HEK293 (cell line): Measurements from ENCODE around the gene GHRH.

Source experiments
- CTCF ChIA-PET: fragments of 350-600 bp; formaldehyde crosslinking; extraction: SDS; loops from one replicate; lab custom pipeline; 2021; ENCODE audit warnings: antibody characterized with exemption; lab: Yijun Ruan, JAX
- POLR2A ChIA-PET: fragments of 300-600 bp; formaldehyde crosslinking; extraction: SDS; loops from one replicate; lab custom pipeline; 2020; ENCODE audit warnings: antibody characterized with exemption, inconsistent platforms; lab: Yijun Ruan, JAX
- H3K27ac ChIP-seq: fragments of 200-500 bp; sonication (Bioruptor generic); 2 replicates; pipeline ENCODE4 v1.5.1; 2014; ENCODE audit warnings: low read depth, low read length, control low read depth, inconsistent platforms; ENCODE audit errors: extremely low read depth
- H3K36me3 ChIP-seq, 2 experiments: fragments of 200-500 bp in 1 of 2; sonication (Bioruptor generic) in 1 of 2; 1 replicate in 1 of 2; 2 replicates in 1 of 2; pipeline ENCODE4 v1.5.1; 2014 to 2017; ENCODE audit warnings: inconsistent platforms in 2 of 2, low read length in 2 of 2; ENCODE audit not compliant: control insufficient read depth in 2 of 2, insufficient read depth in 1 of 2
- H3K4me1 ChIP-seq: fragments of 200-500 bp; sonication (Bioruptor generic); 2 replicates; pipeline ENCODE4 v1.5.1; 2014; ENCODE audit warnings: mild to moderate bottlenecking, low read length, inconsistent platforms; ENCODE audit not compliant: control insufficient read depth, insufficient read depth
- H3K4me3 ChIP-seq: 2 replicates; pipeline ENCODE4 v1.5.1; 2011; ENCODE audit warnings: low read depth, mild to moderate bottlenecking, control low read depth, low read length, moderate library complexity
- H3K9me3 ChIP-seq: fragments of 200-500 bp; sonication (Bioruptor generic); 2 replicates; pipeline ENCODE4 v1.5.1; 2014; ENCODE audit warnings: low read depth, low read length, inconsistent platforms; ENCODE audit not compliant: control insufficient read depth, insufficient read depth
- GFI1B ChIP-seq: fragments of 450-650 bp; formaldehyde crosslinking; IDR thresholded peaks from 2 replicates; pipeline ENCODE4 v1.5.1; 2016; ENCODE audit warnings: missing biosample characterization, missing genetic modification characterization
- GLIS1 ChIP-seq: fragments of 450-650 bp; formaldehyde crosslinking; IDR thresholded peaks from 2 replicates; pipeline ENCODE4 v1.5.1; 2016; ENCODE audit warnings: missing biosample characterization, missing genetic modification characterization
- KLF16 ChIP-seq: fragments of 450-650 bp; formaldehyde crosslinking; IDR thresholded peaks from 2 replicates; pipeline ENCODE4 v1.5.1; 2017; ENCODE audit warnings: missing biosample characterization, missing genetic modification characterization
- KLF7 ChIP-seq: fragments of 450-650 bp; formaldehyde crosslinking; IDR thresholded peaks from 2 replicates; pipeline ENCODE4 v1.5.1; 2016; ENCODE audit warnings: missing biosample characterization, missing genetic modification characterization, borderline replicate concordance
- SCRT1 ChIP-seq: fragments of 450-650 bp; formaldehyde crosslinking; IDR thresholded peaks from 2 replicates; pipeline ENCODE4 v1.5.1; 2016; ENCODE audit warnings: missing biosample characterization, missing genetic modification characterization, borderline replicate concordance
- SCRT2 ChIP-seq: fragments of 450-650 bp; formaldehyde crosslinking; IDR thresholded peaks from 2 replicates; pipeline ENCODE4 v1.5.1; 2016; ENCODE audit warnings: missing biosample characterization, missing genetic modification characterization
- YY1 ChIP-seq: fragments of 450-650 bp; formaldehyde crosslinking; IDR thresholded peaks from 2 replicates; pipeline ENCODE4 v1.5.1; 2018; ENCODE audit warnings: missing biosample characterization, missing genetic modification characterization
- ZBTB26 ChIP-seq: fragments of 450-650 bp; formaldehyde crosslinking; optimal IDR thresholded peaks from 2 replicates; pipeline ENCODE3; 2016; ENCODE audit warnings: missing biosample characterization, mild to moderate bottlenecking, missing genetic modification characterization
- ZNF112 ChIP-seq: fragments of 450-650 bp; formaldehyde crosslinking; IDR thresholded peaks from 2 replicates; pipeline ENCODE4 v1.5.0; 2017; ENCODE audit warnings: missing biosample characterization, missing genetic modification characterization
- ZNF155 ChIP-seq: fragments of 450-650 bp; formaldehyde crosslinking; IDR thresholded peaks from 2 replicates; pipeline ENCODE4 v1.5.1; 2016; ENCODE audit warnings: missing biosample characterization, missing genetic modification characterization
- ZNF175 ChIP-seq: fragments of 450-650 bp; formaldehyde crosslinking; IDR thresholded peaks from 2 replicates; pipeline ENCODE4 v1.5.1; 2016; ENCODE audit warnings: missing biosample characterization, missing genetic modification characterization
- ZNF394 ChIP-seq: fragments of 450-650 bp; formaldehyde crosslinking; IDR thresholded peaks from 2 replicates; pipeline ENCODE4 v1.5.1; 2016; ENCODE audit warnings: missing biosample characterization, missing genetic modification characterization, mild to moderate bottlenecking, moderate library complexity, borderline replicate concordance
- ZNF416 ChIP-seq: fragments of 450-650 bp; formaldehyde crosslinking; IDR thresholded peaks from 2 replicates; pipeline ENCODE4 v1.5.1; 2016; ENCODE audit warnings: missing biosample characterization, missing genetic modification characterization
- ZNF488 ChIP-seq: fragments of 450-650 bp; formaldehyde crosslinking; IDR thresholded peaks from 2 replicates; pipeline ENCODE4 v1.5.1; 2016; ENCODE audit warnings: missing biosample characterization, missing genetic modification characterization
- ZNF501 ChIP-seq: fragments of 450-650 bp; formaldehyde crosslinking; IDR thresholded peaks from 2 replicates; pipeline ENCODE4 v1.5.1; 2016; ENCODE audit warnings: missing biosample characterization, missing genetic modification characterization
- ZNF510 ChIP-seq: fragments of 450-650 bp; formaldehyde crosslinking; IDR thresholded peaks from 2 replicates; pipeline ENCODE4 v1.5.1; 2018; ENCODE audit warnings: mild to moderate bottlenecking, missing genetic modification characterization, missing biosample characterization; ENCODE audit not compliant: insufficient replicate concordance
- ZNF548 ChIP-seq: fragments of 450-650 bp; formaldehyde crosslinking; IDR thresholded peaks from 2 replicates; pipeline ENCODE4 v1.5.1; 2016; ENCODE audit warnings: missing biosample characterization, missing genetic modification characterization
- ZNF580 ChIP-seq: fragments of 450-650 bp; formaldehyde crosslinking; IDR thresholded peaks from 2 replicates; pipeline ENCODE4 v1.5.1; 2016; ENCODE audit warnings: missing biosample characterization, missing genetic modification characterization
- ZNF610 ChIP-seq: fragments of 450-650 bp; formaldehyde crosslinking; IDR thresholded peaks from 2 replicates; pipeline ENCODE4 v1.5.1; 2016; ENCODE audit warnings: missing biosample characterization, missing genetic modification characterization, borderline replicate concordance
- ZNF664 ChIP-seq: fragments of 450-650 bp; formaldehyde crosslinking; IDR thresholded peaks from 2 replicates; pipeline ENCODE4 v1.5.1; 2016; ENCODE audit warnings: missing biosample characterization, missing genetic modification characterization
- ZNF707 ChIP-seq: fragments of 450-650 bp; formaldehyde crosslinking; IDR thresholded peaks from 2 replicates; pipeline ENCODE4 v1.5.1; 2016; ENCODE audit warnings: missing biosample characterization, missing genetic modification characterization
- ZNF792 ChIP-seq: fragments of 450-650 bp; formaldehyde crosslinking; IDR thresholded peaks from 2 replicates; pipeline ENCODE4 v1.5.1; 2016; ENCODE audit warnings: missing biosample characterization, missing genetic modification characterization
- ZSCAN23 ChIP-seq: fragments of 450-650 bp; formaldehyde crosslinking; IDR thresholded peaks from 2 replicates; pipeline ENCODE4 v1.5.1; 2016; ENCODE audit warnings: missing biosample characterization, missing genetic modification characterization

GHRH gene

GRCh38 chr20:37231947-37232630 lies 29.5 kb downstream of the GHRH start:
- no peak overlapping the region for H3K4me3 ChIP-seq
- POLR2A ChIA-PET = no interaction called here
- H3K4me1 ChIP-seq = no peaks in the 10 kb centered on the region
- peaks cover 53 to 98% of the 10 kb centered on the region in 2 experiments for H3K36me3 ChIP-seq
- TF ChIP-seq ZNF394 (tag by site-specific recombination) (no peak), KLF7 (no peak), SCRT2 (peak; percentile 68), GFI1B (tag by site-specific recombination) (no peak), ZNF664 (tag by site-specific recombination) (no peak), ZNF488 (no peak), ZSCAN23 (tag by site-specific recombination) (no peak)
- TF ChIP-seq, all 188 proteins: peak for 1
- Histone ChIP-seq H3K9me3 (no peaks in the 10 kb centered on the region), H3K27ac (no peak overlapping the region)
- CTCF ChIA-PET = interaction anchor here (3.0 kb wide), 1 partner anchor 37 kb away, joined by 10 read pairs; no protein-coding TSS in a partner anchor

- H3K36me3 ChIP-seq = peaks cover 51 to 100% of the 10 kb centered on the region in 2 experiments
- TF ChIP-seq SCRT1 (tag by site-specific recombination) = 0 out of 2 replicates have a peak, but pooled peaks have one; percentile 43
- TF ChIP-seq ZNF155 (tag by site-specific recombination) = no peak
- TF ChIP-seq SCRT2 = peak; percentile 66
- POLR2A ChIA-PET = no interaction called here
- no peak overlapping the region for H3K27ac ChIP-seq
- no peaks in the 10 kb centered on the region for H3K4me1 ChIP-seq
- CTCF ChIA-PET = interaction anchor here (3.0 kb wide), 1 partner anchor 35 kb away, joined by 10 read pairs; no protein-coding TSS in a partner anchor
- H3K9me3 ChIP-seq = no peaks in the 10 kb centered on the region
- no peak overlapping the region for H3K4me3 ChIP-seq
Measured at GRCh38 chr20:37230200-37230599, 31.4 kb downstream of the GHRH start.

GRCh38 chr20:37229357-37229756 lies 32.3 kb downstream of the GHRH start:
- CTCF ChIA-PET = interaction anchor here (0.8 to 0.9 kb wide), 2 partner anchors 27 to 34 kb away, joined by 4 to 6 read pairs; no protein-coding TSS in a partner anchor
- no peak overlapping the region for H3K27ac ChIP-seq

GRCh38 chr20:37228656-37229055 lies 33.0 kb downstream of the GHRH start:
- Histone ChIP-seq H3K27ac (no peak overlapping the region), H3K4me1 (no peaks in the 10 kb centered on the region), H3K4me3 (no peak overlapping the region), H3K9me3 (no peaks in the 10 kb centered on the region), H3K36me3 (peaks cover 50 to 100% of the 10 kb centered on the region in 2 experiments)
- ChIA-PET POLR2A (no interaction called here), CTCF (interaction anchor here (1.3 kb wide), 1 partner anchor 26 kb away, joined by 4 read pairs; no protein-coding TSS in a partner anchor)
- TF ChIP-seq ZNF707 (tag by site-specific recombination) (no peak), ZNF112 (tag by site-specific recombination) (no peak), KLF16 (no peak), ZNF175 (no peak), ZNF416 (no peak), ZNF510 (tag by site-specific recombination) (no peak), ZNF610 (tag by site-specific recombination) (no peak), ZNF548 (tag by site-specific recombination) (no peak), ZNF664 (tag by site-specific recombination) (no peak), ZNF501 (tag by site-specific recombination) (no peak), ZNF580 (tag by site-specific recombination) (no peak), GLIS1 (no peak), YY1 (no peak)

More at GRCh38 chr20:37229357-37229756, 32.3 kb downstream of the GHRH start:
- peaks cover 50 to 100% of the 10 kb centered on the region in 2 experiments for H3K36me3 ChIP-seq
- TF ChIP-seq ZNF792 (tag by site-specific recombination) (no peak), ZBTB26 (tag by site-specific recombination) (no peak), ZNF501 (tag by site-specific recombination) (no peak), SCRT1 (tag by site-specific recombination) (no peak)
- TF ChIP-seq, all 188 proteins: peak for 0
- no peaks in the 10 kb centered on the region for H3K9me3 ChIP-seq
- POLR2A ChIA-PET = no interaction called here
- no peak overlapping the region for H3K4me3 ChIP-seq
- H3K4me1 ChIP-seq = no peaks in the 10 kb centered on the region
